Measurements from ENCODE around the gene ABHD14A. TPM values are rescaled to one million over a fixed set of nuclear protein-coding genes. Genes with fewer than 3 reads are reported as not detected.

ABHD14A gene
- total and polyA plus RNA-seq, 2 donors (not counting 1 experiment from before 2014, with no cell fraction given), result 5.1 to 10.2 TPM

- Histone ChIP-seq H4K20me1 (ENCODE audit: control insufficient read depth, extremely low read depth, insufficient read depth, low read length) (no peaks in the 10 kb centered on the region), H3K4me1 (ENCODE audit: control insufficient read depth, extremely low read depth, insufficient read depth, low read length) (peaks cover 14% of the 10 kb centered on the region), H3K4me3 (replicated peaks in 1 of 4; ENCODE audit: control extremely low read depth in 1 of 4, insufficient read depth in 1 of 4, low read depth in 3 of 4, low read length in 4 of 4) (no peak overlapping the region), H2AFZ (ENCODE audit: low read length) (no peak overlapping the region), H3K36me3 (ENCODE audit: control insufficient read depth, insufficient read depth, low read length) (peaks cover 2% of the 10 kb centered on the region), H3K9me3 (ENCODE audit: control insufficient read depth, insufficient read depth, low read depth, low read length) (no peaks in the 10 kb centered on the region), H3K79me2 (ENCODE audit: control insufficient read depth, insufficient read depth, low read length) (peaks cover 13% of the 10 kb centered on the region), H3K4me2 (ENCODE audit: extremely low read depth, insufficient read depth, low read length) (no peak overlapping the region), H3K9ac (ENCODE audit: insufficient read depth, low read length) (no peak overlapping the region), H3K27ac (ENCODE audit: insufficient read depth, low read length) (no peak overlapping the region), H3K27me3 (ENCODE audit: control insufficient read depth, insufficient read depth, low read length) (no peaks in the 10 kb centered on the region)
- no peak for TF ChIP-seq EZH2 (IDR thresholded peaks at IDR 0.05; ENCODE audit: low read length, missing control alignments)
- no peak for TF ChIP-seq CTCF (conservative IDR thresholded peaks at IDR 0.05 in 1 of 2, IDR thresholded peaks at IDR 0.05 in 1 of 2; ENCODE audit: low read depth in 1 of 2, low read length in 2 of 2)
- DNase-seq (ENCODE audit: low read depth in 2 of 2), result no peak
Measured at GRCh38 chr3:51969841-51970240, 5.0 kb upstream of the ABHD14A start.

- Histone ChIP-seq H3K4me3 (replicated peaks in 1 of 4; ENCODE audit: control extremely low read depth in 1 of 4, insufficient read depth in 1 of 4, low read depth in 3 of 4, low read length in 4 of 4) (no peak overlapping the region), H3K9me3 (ENCODE audit: control insufficient read depth, insufficient read depth, low read depth, low read length) (no peaks in the 10 kb centered on the region)
Measured at GRCh38 chr3:51970606-51971300, 4.1 kb upstream of the ABHD14A start.

GRCh38 chr3:51971350-51971749 is 3.5 kb upstream of the ABHD14A start:
- H3K4me3 ChIP-seq (replicated peaks in 1 of 4; ENCODE audit: control extremely low read depth in 1 of 4, insufficient read depth in 1 of 4, low read depth in 3 of 4, low read length in 4 of 4), result no peak overlapping the region
- DNase-seq (ENCODE audit: low read depth in 2 of 2), result no peak
- H3K9ac ChIP-seq (ENCODE audit: insufficient read depth, low read length), result no peak overlapping the region
- no peak overlapping the region for H2AFZ ChIP-seq (ENCODE audit: low read length)
- H3K4me2 ChIP-seq (ENCODE audit: extremely low read depth, insufficient read depth, low read length), result no peak overlapping the region
- peaks cover 15% of the 10 kb centered on the region for H3K4me1 ChIP-seq (ENCODE audit: control insufficient read depth, extremely low read depth, insufficient read depth, low read length)
- no peaks in the 10 kb centered on the region for H4K20me1 ChIP-seq (ENCODE audit: control insufficient read depth, extremely low read depth, insufficient read depth, low read length)
- H3K27ac ChIP-seq (ENCODE audit: insufficient read depth, low read length), result no peak overlapping the region
- no peaks in the 10 kb centered on the region for H3K9me3 ChIP-seq (ENCODE audit: control insufficient read depth, insufficient read depth, low read depth, low read length)
- no peaks in the 10 kb centered on the region for H3K27me3 ChIP-seq (ENCODE audit: control insufficient read depth, insufficient read depth, low read length)
- no peak for TF ChIP-seq CTCF (conservative IDR thresholded peaks at IDR 0.05 in 1 of 2, IDR thresholded peaks at IDR 0.05 in 1 of 2; ENCODE audit: low read depth in 1 of 2, low read length in 2 of 2)
- no peak for TF ChIP-seq EZH2 (IDR thresholded peaks at IDR 0.05; ENCODE audit: low read length, missing control alignments)
- H3K36me3 ChIP-seq (ENCODE audit: control insufficient read depth, insufficient read depth, low read length), result peaks cover 2% of the 10 kb centered on the region
- H3K79me2 ChIP-seq (ENCODE audit: control insufficient read depth, insufficient read depth, low read length), result peaks cover 6% of the 10 kb centered on the region

More at GRCh38 chr3:51970606-51971300, 4.1 kb upstream of the ABHD14A start:
- peaks cover 9% of the 10 kb centered on the region for H3K79me2 ChIP-seq (ENCODE audit: control insufficient read depth, insufficient read depth, low read length)
- no peak overlapping the region for H3K27ac ChIP-seq (ENCODE audit: insufficient read depth, low read length)
- H3K27me3 ChIP-seq (ENCODE audit: control insufficient read depth, insufficient read depth, low read length), result no peaks in the 10 kb centered on the region
- TF ChIP-seq EZH2 (IDR thresholded peaks at IDR 0.05; ENCODE audit: low read length, missing control alignments) (no peak), CTCF (conservative IDR thresholded peaks at IDR 0.05 in 1 of 2, IDR thresholded peaks at IDR 0.05 in 1 of 2; ENCODE audit: low read depth in 1 of 2, low read length in 2 of 2) (no peak)
- no peak overlapping the region for H3K4me2 ChIP-seq (ENCODE audit: extremely low read depth, insufficient read depth, low read length)
- no peaks in the 10 kb centered on the region for H4K20me1 ChIP-seq (ENCODE audit: control insufficient read depth, extremely low read depth, insufficient read depth, low read length)
- H2AFZ ChIP-seq (ENCODE audit: low read length), result no peak overlapping the region
- no peak for DNase-seq (ENCODE audit: low read depth in 2 of 2)
- H3K9ac ChIP-seq (ENCODE audit: insufficient read depth, low read length), result no peak overlapping the region
- peaks cover 2% of the 10 kb centered on the region for H3K36me3 ChIP-seq (ENCODE audit: control insufficient read depth, insufficient read depth, low read length)
- H3K4me1 ChIP-seq (ENCODE audit: control insufficient read depth, extremely low read depth, insufficient read depth, low read length), result peaks cover 18% of the 10 kb centered on the region

Data from fibroblast of lung (primary cell).